NOMO-1 (cell line): ENCODE measurements around the gene LBX1.

Source experiments
- DNase-seq, 2 experiments: peaks; one replicate each; lab custom pipeline; 2025; ENCODE audit not compliant: unreplicated experiment in 2 of 2; lab: John Stamatoyannopoulos, UW

Gene LBX1

GRCh38 chr10:101226491-101227428 is 2.5 kb downstream of the LBX1 start:
- no peak for DNase-seq

- DNase-seq: no peak
Observed at GRCh38 chr10:101225846-101226421, 3.3 kb downstream of the LBX1 start.

- DNase-seq: no peak
Observed at GRCh38 chr10:101224910-101225823, 4.1 kb downstream of the LBX1 start.

GRCh38 chr10:101224060-101224909 is 5.0 kb downstream of the LBX1 start:
- no peak for DNase-seq

GRCh38 chr10:101223274-101224059 is 5.8 kb downstream of the LBX1 start:
- DNase-seq: no peak

- peak; percentile 36 to 37 for DNase-seq
Observed at GRCh38 chr10:101222683-101223273, 6.5 kb downstream of the LBX1 start.

GRCh38 chr10:101221963-101222531 is 7.2 kb downstream of the LBX1 start:
- DNase-seq: no peak

GRCh38 chr10:101221549-101221948 is 7.7 kb downstream of the LBX1 start:
- DNase-seq: no peak

- DNase-seq: no peak
Observed at GRCh38 chr10:101219946-101220451, 9.3 kb downstream of the LBX1 start.

- DNase-seq: no peak
Observed at GRCh38 chr10:101219139-101219945, 9.9 kb downstream of the LBX1 start.

- DNase-seq: no peak
Observed at GRCh38 chr10:101218351-101219138, 10.7 kb downstream of the LBX1 start.

- DNase-seq: no peak
Observed at GRCh38 chr10:101217450-101218281, 11.6 kb downstream of the LBX1 start.

- no peak for DNase-seq
Observed at GRCh38 chr10:101217044-101217425, 12.2 kb downstream of the LBX1 start.

GRCh38 chr10:101216207-101217043 is 12.8 kb downstream of the LBX1 start:
- no peak for DNase-seq
